ENCODE data around the gene TCEAL8.

The TCEAL8 gene

DNA sequence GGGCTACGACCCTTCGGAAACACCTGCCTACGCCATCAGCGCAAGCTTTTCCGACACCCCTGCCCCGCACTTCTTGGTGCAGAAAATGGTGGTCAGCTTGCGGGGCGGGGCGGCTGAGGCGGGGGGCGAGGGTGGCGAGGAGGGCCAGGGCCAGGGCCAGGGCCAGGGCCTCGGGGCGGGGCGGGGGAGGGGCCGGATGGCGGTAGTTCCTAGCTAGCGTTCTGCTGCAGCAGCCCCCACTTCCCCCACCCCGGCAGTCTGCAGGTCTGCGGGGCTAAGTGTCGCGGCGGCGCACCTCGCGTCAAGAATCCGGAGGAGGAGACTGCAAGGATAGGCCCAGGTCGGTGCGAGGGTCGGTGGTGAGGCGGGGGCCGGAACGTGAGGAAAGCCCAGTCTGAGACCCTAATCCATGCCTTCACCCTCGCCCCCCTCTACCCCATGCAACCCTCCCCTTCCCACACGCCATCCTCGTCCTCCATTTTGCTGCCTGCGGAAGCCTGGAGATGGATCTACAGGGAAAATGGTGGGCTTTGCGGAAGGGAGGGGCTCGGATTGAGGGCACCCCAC is 39.4 kb downstream of the TCEAL8 start:
- no peak for TF ChIP-seq SPI1 (IDR thresholded peaks at IDR 0.05; ENCODE audit: borderline replicate concordance, low read depth)
- no peak for TF ChIP-seq POLR2AphosphoS5 (IDR thresholded peaks at IDR 0.05; ENCODE audit: low read depth)
- TF ChIP-seq, protein P1, sequence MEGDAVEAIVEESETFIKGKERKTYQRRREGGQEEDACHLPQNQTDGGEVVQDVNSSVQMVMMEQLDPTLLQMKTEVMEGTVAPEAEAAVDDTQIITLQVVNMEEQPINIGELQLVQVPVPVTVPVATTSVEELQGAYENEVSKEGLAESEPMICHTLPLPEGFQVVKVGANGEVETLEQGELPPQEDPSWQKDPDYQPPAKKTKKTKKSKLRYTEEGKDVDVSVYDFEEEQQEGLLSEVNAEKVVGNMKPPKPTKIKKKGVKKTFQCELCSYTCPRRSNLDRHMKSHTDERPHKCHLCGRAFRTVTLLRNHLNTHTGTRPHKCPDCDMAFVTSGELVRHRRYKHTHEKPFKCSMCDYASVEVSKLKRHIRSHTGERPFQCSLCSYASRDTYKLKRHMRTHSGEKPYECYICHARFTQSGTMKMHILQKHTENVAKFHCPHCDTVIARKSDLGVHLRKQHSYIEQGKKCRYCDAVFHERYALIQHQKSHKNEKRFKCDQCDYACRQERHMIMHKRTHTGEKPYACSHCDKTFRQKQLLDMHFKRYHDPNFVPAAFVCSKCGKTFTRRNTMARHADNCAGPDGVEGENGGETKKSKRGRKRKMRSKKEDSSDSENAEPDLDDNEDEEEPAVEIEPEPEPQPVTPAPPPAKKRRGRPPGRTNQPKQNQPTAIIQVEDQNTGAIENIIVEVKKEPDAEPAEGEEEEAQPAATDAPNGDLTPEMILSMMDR (IDR thresholded peaks at IDR 0.05; ENCODE audit: insufficient read depth, low read length) = no peak
- TF ChIP-seq GABPA (IDR thresholded peaks at IDR 0.05; ENCODE audit: low read depth) = no peak
- TF ChIP-seq, protein P2, sequence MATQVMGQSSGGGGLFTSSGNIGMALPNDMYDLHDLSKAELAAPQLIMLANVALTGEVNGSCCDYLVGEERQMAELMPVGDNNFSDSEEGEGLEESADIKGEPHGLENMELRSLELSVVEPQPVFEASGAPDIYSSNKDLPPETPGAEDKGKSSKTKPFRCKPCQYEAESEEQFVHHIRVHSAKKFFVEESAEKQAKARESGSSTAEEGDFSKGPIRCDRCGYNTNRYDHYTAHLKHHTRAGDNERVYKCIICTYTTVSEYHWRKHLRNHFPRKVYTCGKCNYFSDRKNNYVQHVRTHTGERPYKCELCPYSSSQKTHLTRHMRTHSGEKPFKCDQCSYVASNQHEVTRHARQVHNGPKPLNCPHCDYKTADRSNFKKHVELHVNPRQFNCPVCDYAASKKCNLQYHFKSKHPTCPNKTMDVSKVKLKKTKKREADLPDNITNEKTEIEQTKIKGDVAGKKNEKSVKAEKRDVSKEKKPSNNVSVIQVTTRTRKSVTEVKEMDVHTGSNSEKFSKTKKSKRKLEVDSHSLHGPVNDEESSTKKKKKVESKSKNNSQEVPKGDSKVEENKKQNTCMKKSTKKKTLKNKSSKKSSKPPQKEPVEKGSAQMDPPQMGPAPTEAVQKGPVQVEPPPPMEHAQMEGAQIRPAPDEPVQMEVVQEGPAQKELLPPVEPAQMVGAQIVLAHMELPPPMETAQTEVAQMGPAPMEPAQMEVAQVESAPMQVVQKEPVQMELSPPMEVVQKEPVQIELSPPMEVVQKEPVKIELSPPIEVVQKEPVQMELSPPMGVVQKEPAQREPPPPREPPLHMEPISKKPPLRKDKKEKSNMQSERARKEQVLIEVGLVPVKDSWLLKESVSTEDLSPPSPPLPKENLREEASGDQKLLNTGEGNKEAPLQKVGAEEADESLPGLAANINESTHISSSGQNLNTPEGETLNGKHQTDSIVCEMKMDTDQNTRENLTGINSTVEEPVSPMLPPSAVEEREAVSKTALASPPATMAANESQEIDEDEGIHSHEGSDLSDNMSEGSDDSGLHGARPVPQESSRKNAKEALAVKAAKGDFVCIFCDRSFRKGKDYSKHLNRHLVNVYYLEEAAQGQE (IDR thresholded peaks at IDR 0.05; ENCODE audit: insufficient replicate concordance, low read depth) = no peak
- H3K27me3 ChIP-seq (ENCODE audit: insufficient read depth, poor library complexity, severe bottlenecking) = peaks cover 10% of the 10 kb centered on the region
- H3K4me3 ChIP-seq (replicated peaks; ENCODE audit: insufficient read depth, low read length) = peak overlapping the region; percentile 42
- H3K27ac ChIP-seq (replicated peaks) = peak overlapping the region; percentile 40; the same call in 1 of the 2 replicates
- DNase-seq (ENCODE audit: low read depth in 1 of 2, low spot score in 1 of 2) = no peak

GRCh38 chrX:103214870-103215424 is 40.0 kb downstream of the TCEAL8 start, which contains the start of gene BEX4:
TSS of gene BEX4 (plus strand) at chrX:103215108. CDS start at chrX:103216154, 1,046 bp downstream.
- H3K27ac ChIP-seq (replicated peaks) = peak within 1 kb of the TSS; percentile 40; the same call in 1 of the 2 replicates
- peak; percentile 1 to 50 for DNase-seq (ENCODE audit: low read depth in 1 of 2, low spot score in 1 of 2)

GRCh38 chrX:103212749-103213457 is 42.1 kb downstream of the TCEAL8 start:
- no peak for DNase-seq (ENCODE audit: low read depth in 1 of 2, low spot score in 1 of 2)
- TF ChIP-seq, protein P1 (IDR thresholded peaks at IDR 0.05; ENCODE audit: insufficient read depth, low read length) = no peak
- TF ChIP-seq, protein P2 (IDR thresholded peaks at IDR 0.05; ENCODE audit: insufficient replicate concordance, low read depth) = no peak
- TF ChIP-seq POLR2AphosphoS5 (IDR thresholded peaks at IDR 0.05; ENCODE audit: low read depth) (no peak), GABPA (IDR thresholded peaks at IDR 0.05; ENCODE audit: low read depth) (no peak), SPI1 (IDR thresholded peaks at IDR 0.05; ENCODE audit: borderline replicate concordance, low read depth) (no peak)
- Histone ChIP-seq H3K27ac (replicated peaks) (no peak overlapping the region), H3K27me3 (ENCODE audit: insufficient read depth, poor library complexity, severe bottlenecking) (peaks cover 16% of the 10 kb centered on the region), H3K4me3 (replicated peaks; ENCODE audit: insufficient read depth, low read length) (no peak overlapping the region)

More at GRCh38 chrX:103214870-103215424, 40.0 kb downstream of the TCEAL8 start, which contains the start of gene BEX4:
- TF ChIP-seq, protein P1 (IDR thresholded peaks at IDR 0.05; ENCODE audit: insufficient read depth, low read length) = no peak
- no peak for TF ChIP-seq POLR2AphosphoS5 (IDR thresholded peaks at IDR 0.05; ENCODE audit: low read depth)
- TF ChIP-seq, protein P2 (IDR thresholded peaks at IDR 0.05; ENCODE audit: insufficient replicate concordance, low read depth) = no peak
- no peak for TF ChIP-seq SPI1 (IDR thresholded peaks at IDR 0.05; ENCODE audit: borderline replicate concordance, low read depth)
- TF ChIP-seq GABPA (IDR thresholded peaks at IDR 0.05; ENCODE audit: low read depth) = no peak
- peaks cover 10% of the 10 kb centered on the region for H3K27me3 ChIP-seq (ENCODE audit: insufficient read depth, poor library complexity, severe bottlenecking)
- H3K4me3 ChIP-seq (replicated peaks; ENCODE audit: insufficient read depth, low read length) = peak within 1 kb of the TSS; percentile 42

Data from HL-60 (cell line).